Activated gamma-delta T cell treated with anti-CD3 and anti-CD28 coated beads, Interleukin-2, amount 50 U/mL, for 16 hours (primary cell): Measurements from ENCODE around the gene RNF151.

Experiments used
- DNase-seq: peaks from one replicate; pipeline ENCODE4 v3.0.0-alpha.2; 2020; ENCODE audit warnings: low read depth

The RNF151 gene

DNA sequence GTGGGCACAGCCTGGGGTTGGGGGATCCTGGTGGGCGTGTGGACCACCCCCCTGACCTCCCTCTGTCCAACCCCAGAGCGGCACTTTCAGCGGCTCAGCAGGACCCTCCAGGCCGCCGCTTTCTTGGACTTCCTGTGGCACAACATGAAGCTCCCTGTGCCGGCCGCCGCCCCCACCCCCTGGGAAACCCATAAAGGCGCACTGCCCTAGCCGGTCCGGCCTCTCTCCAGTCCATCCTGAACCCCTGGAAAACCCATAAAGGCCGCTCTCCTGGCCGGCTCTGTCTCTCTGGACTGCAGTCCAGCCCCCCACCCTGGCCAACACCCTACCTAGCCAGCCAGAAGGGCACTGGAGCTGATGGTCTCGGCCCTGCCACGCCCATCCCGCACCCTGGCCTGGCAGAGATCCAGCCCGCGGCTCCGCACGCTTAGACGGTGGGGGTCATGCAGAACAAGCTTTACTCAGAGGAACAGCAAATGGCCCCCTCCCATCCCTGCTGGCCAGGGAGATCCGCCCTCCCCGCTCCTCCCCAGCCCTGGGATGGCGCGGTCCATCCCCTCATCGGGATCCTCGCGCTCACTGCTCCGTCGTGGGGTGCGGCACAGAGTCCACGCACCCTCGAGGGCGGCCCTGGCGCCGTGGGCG lies 11.9 kb downstream of the RNF151 start:
- DNase-seq = no peak

GRCh38 chr16:1979271-1980029 lies 12.8 kb downstream of the RNF151 start:
- DNase-seq = no peak

DNA sequence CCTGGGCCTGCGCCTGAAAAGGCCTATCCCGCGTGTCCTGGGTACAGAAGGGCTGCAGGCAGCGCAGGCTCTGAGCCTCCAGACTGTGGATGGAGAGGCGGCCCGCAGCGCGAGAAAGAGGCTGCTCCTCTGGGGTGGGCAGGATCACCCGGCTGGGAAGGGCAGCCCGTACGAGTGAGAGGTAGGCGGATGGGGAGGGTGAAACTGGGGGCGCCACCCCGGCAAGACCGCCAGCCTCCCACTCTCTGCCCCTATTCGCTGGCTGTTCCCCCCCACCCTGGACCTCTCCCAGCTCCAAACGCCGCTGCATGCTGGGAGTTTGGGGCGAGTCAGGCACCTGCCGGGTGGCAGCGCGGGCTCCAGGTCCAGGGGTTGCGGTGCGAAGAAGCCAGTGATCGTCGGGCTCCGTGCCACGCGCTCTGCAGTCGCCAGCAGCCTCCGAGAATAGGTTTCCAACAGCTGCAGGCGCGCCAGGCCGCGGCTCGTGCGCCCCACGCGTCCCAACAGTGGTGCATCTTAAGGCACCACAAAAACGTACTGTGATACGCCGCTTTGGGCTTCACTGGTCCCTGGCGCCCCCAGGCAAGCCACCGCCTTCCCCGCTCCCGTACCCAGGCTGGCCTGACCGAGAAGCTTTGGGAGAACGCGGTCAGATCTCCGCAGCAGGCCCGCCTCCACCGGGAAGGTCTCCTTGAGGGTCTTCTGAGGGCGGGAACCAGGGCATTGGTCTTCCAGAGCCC lies 13.5 kb downstream of the RNF151 start:
- no peak for DNase-seq

GRCh38 chr16:1980770-1981087 lies 14.1 kb downstream of the RNF151 start:
- no peak for DNase-seq

GRCh38 chr16:1981398-1981836 lies 14.8 kb downstream of the RNF151 start, which contains the start of gene NOXO1:
TSS of gene NOXO1 (minus strand) at chr16:1981469. CDS start at chr16:1981179, 290 bp downstream.
- no peak for DNase-seq

DNA sequence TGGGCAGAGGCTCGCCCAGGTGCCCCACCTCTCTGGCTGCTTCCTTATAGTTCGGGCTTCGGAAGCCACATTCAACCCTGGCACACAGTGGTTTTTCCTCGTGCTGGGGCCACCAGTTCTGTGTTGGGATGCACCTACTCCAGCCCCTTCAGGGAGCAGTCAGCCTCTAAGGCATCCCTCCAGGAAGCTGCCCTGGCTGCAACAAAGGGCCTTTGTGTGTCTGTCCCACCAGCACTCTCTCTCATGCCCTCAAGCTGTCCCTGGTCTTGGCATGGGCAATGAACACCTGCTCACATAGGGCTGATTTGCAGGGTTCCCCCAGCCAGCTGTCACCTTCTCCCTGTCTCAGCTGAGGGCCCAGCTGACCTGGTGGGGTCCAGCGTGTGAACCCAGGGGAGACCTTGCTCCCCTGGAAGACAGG lies 15.4 kb downstream of the RNF151 start:
- no peak for DNase-seq

GRCh38 chr16:1982991-1983543 lies 16.4 kb downstream of the RNF151 start:
- no peak for DNase-seq

DNA sequence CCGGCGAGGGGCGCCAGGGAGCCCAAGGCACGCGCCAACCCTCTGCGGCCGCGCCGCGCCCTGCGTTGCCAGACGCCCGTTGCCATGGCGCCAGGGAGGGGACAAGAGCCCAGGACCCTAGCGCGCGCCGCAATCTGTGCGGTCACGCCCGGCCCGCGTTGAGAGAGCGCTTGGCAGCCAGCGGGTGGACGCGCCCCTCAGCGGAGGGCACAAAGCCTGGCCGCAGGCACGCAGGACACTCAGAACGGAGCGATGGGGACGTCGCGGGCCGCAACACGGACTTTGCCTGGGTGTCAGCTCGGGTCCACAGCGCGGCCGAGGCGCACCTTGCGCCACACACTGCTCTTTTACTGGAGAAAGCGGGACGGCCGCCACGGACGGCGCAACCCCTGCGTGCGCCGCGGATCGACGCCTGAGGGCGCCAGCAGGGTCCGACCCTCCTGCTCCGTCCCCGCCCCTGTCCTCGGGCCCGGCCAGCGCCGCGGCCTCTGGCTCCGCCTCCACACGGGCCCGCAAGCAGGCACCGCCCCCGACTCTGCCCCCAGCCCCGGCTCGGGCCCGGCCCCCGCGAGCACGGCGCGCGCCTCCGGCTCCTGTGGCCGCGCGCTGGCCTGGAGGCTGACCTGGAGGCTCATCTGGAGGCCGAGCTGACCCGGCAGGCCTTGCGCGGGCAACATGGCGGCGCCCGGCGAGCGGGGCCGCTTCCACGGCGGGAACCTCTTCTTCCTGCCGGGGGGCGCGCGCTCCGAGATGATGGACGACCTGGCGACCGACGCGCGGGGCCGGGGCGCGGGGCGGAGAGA lies 17.1 kb downstream of the RNF151 start, which contains the start of gene GFER:
GFER (plus strand) TSS at position 650 of the 803 bp plus-strand sequence; CDS start at position 676, 26 bp downstream.
- DNase-seq = no peak

DNA sequence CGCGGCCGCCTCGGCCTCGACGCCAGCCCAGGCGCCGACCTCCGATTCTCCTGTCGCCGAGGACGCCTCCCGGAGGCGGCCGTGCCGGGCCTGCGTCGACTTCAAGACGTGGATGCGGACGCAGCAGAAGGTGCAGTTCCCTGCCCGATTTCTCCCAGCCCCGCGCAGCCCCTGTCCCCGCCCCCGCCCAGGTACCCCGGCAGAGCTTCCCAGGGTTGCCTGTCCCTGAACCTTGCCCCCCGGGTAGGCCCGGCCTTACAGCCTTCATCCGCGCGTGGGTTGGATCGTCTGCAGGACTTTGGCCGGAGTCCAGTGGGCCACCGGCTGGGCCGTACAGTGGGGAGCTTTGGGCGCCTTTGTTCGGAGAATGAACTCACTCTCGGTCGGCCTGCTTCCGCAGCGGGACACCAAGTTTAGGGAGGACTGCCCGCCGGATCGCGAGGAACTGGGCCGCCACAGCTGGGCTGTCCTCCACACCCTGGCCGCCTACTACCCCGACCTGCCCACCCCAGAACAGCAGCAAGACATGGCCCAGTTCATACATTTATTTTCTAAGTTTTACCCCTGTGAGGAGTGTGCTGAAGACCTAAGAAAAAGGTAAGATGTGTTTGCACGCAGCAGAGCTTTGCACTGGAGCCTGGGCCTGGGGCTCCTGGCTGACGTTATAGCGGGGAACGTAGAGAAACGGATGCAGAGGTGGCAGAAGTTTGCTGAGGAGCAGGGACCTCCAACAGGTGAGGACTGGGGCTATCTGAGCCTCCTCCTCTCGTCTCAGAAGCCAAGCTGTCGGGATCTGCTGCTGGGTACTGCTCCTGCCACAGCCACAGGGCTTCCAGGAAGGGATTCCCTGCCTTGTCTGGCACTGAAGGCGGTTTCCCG lies 17.9 kb downstream of the RNF151 start:
- DNase-seq = no peak

- DNase-seq = no peak
These were observed 19.0 kb downstream of the RNF151 start for GRCh38 chr16:1985466-1986150.

DNA sequence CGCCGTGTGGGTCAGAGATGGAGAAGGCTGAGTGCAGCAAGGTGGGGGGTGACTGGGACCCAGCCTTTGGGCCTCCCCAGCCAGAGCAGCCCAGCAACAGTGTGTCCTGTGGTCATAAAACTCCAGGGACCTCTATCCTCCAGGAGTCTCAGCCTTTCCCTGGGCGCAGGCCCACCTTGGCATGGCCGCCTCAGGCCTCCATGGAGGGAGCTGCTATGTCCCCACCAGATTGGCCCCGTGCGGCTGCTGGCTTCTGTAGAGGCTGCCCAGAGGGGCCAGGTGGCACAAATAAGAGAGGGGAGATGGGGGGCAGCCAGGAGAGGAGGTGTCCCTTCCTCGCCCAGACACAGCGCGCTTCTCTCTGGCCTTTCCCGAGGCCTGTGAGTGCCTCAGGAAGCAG lies 20.5 kb downstream of the RNF151 start:
- DNase-seq = no peak

- DNase-seq = no peak
These were observed 22.8 kb downstream of the RNF151 start, which contains the start of gene SYNGR3 for GRCh38 chr16:1989209-1990100. TSS of gene SYNGR3 (plus strand) at chr16:1989970. CDS start at chr16:1990103, 133 bp downstream.

DNA sequence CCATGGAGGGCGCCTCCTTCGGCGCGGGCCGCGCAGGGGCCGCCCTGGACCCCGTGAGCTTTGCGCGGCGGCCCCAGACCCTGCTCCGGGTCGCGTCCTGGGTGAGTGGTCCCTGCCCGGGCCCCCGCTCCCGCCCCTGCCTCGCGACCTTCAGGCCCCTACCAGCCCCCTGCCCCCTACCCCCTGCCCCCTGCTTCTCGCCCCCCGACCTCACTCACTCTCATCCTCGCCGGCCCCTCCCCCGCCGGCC lies 23.4 kb downstream of the RNF151 start:
- no peak for DNase-seq

DNA sequence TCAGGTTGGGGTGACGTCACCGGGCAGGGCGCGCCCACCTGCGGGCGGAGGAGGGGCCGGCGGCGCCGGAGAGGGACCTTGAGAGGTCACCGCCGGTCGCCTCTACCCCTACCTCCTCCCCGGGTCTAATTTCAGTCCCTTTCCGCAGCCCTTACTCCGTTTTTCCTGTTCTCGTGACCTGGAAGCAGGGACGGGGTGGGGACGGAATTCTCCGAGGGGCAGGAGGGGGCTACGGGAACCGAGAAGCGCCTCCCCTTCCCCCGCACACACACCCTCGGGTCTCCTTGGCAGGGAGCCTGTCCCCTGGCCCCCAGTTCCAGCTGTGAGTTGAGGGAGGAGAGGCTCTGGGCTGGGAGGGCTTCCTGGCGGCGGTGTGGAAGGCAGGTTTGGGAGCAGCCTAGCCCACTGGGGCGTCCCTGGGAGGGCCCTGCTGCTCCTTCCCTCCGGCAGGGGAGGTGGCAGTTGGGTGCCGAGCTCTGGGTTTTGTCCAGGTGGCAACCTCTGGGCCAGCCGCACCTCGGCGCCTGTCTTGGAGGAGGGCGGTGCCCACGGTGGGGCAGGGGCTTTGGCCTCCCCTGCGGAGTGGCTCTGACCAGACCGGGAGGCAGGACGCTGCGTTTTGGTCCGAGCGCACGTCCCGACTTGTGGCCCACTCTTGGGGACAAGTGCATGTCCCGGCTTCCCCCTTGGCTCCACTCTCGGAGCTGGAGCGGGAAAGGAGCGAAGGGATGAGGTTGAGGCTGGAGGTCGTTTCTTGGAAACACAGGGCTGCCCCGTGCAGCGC lies 23.9 kb downstream of the RNF151 start:
- DNase-seq = no peak

- no peak for DNase-seq
These were observed 24.5 kb downstream of the RNF151 start for GRCh38 chr16:1991135-1991551.

GRCh38 chr16:1991588-1991947 lies 24.9 kb downstream of the RNF151 start:
- DNase-seq = no peak

DNA sequence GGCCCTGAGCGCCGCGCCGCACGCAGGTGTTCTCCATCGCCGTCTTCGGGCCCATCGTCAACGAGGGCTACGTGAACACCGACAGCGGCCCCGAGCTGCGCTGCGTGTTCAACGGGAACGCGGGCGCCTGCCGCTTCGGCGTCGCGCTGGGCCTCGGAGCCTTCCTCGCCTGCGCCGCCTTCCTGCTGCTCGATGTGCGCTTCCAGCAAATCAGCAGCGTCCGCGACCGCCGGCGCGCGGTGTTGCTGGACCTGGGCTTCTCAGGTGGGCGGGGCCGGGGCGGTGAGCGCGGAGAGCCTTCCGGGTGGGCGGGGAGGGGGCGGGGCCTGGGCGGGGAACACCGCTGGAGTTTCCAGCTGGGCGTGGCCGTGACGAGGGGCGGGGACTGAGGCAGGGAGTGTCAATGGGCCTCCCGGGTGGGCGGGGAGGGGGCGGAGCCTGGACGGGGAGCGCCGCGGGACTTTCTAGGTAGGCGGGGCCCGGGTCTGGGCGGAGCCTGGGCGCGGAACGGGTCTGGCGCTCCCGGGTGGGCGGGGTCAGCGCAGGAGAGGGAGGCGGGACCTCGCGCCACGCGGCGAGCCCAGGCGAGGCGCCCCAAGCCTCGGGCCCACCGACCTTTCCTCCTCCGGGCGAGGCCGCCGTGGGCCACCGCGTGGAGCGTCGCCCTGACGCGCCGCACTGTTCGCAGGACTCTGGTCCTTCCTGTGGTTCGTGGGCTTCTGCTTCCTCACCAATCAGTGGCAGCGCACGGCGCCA lies 25.5 kb downstream of the RNF151 start:
- DNase-seq = peak; percentile 97
